Neural cell (in vitro differentiated cells): ENCODE data around the gene MANEA. TPM values are rescaled to one million over a fixed set of nuclear protein-coding genes. Genes with fewer than 3 reads are reported as not detected.
"Not testable (repeated sequence)": the region's sequence is repeated elsewhere in the genome, so short reads cannot be mapped to it uniquely, and the experiment has no call there.

Experiments
- H2AFZ ChIP-seq: fragments of 200-600, 300-800 bp; sonication (generic), shearing (Covaris generic); 2 replicates; pipeline ENCODE4 v1.6.0; 2014; ENCODE audit warnings: low read depth, mild to moderate bottlenecking, antibody characterized with exemption, low read length, moderate library complexity
- H3F3A ChIP-seq: fragments of 200-600 bp; shearing (Covaris generic); 2 replicates; pipeline ENCODE4 v1.6.1; 2016; ENCODE audit warnings: mild to moderate bottlenecking, moderate library complexity, mixed read lengths, antibody characterized with exemption, low read length; ENCODE audit not compliant: insufficient read depth, poor library complexity, severe bottlenecking
- H3K27ac ChIP-seq: fragments of 200-600, 300-800 bp; sonication (generic), shearing (Covaris generic); 2 replicates; pipeline ENCODE4 v1.5.1; 2014; ENCODE audit warnings: mild to moderate bottlenecking, low read length, moderate library complexity
- H3K27me3 ChIP-seq: fragments of 300-800, 200-600 bp; sonication (generic), shearing (Covaris generic); 2 replicates; pipeline ENCODE4 v1.6.0; 2014; ENCODE audit warnings: mild to moderate bottlenecking, low read depth, low read length, moderate library complexity; ENCODE audit not compliant: insufficient read depth
- H3K36me3 ChIP-seq: fragments of 300-800, 200-600 bp; sonication (generic), shearing (Covaris generic); 2 replicates; pipeline ENCODE4 v1.5.1; 2014; ENCODE audit warnings: mild to moderate bottlenecking, antibody characterized with exemption, low read length, moderate library complexity; ENCODE audit not compliant: insufficient read depth
- H3K4me2 ChIP-seq: fragments of 300-800, 200-600 bp; sonication (generic), shearing (Covaris generic); 2 replicates; pipeline ENCODE4 v1.6.0; 2014; ENCODE audit warnings: mild to moderate bottlenecking, low read length
- H3K4me3 ChIP-seq: fragments of 300-800, 200-600 bp; sonication (generic), shearing (Covaris generic); 2 replicates; pipeline ENCODE4 v1.5.1; 2014; ENCODE audit warnings: mild to moderate bottlenecking, low read length, moderate library complexity
- H3K79me2 ChIP-seq: fragments of 200-600 bp; shearing (Covaris generic); replicated peaks from 2 replicates; pipeline ENCODE4 v1.6.0; 2014; ENCODE audit warnings: mild to moderate bottlenecking, low read length, moderate library complexity; ENCODE audit not compliant: insufficient read depth
- H3K9ac ChIP-seq: fragments of 300-800, 200-600 bp; sonication (generic), shearing (Covaris generic); 2 replicates; pipeline ENCODE4 v1.6.1; 2016; ENCODE audit warnings: mild to moderate bottlenecking, low read length, mixed read lengths
- H3K9me2 ChIP-seq: fragments of 200-600 bp; shearing (Covaris generic); 2 replicates; pipeline ENCODE4 v1.6.1; 2016; ENCODE audit warnings: mild to moderate bottlenecking, low read length, mixed read lengths; ENCODE audit not compliant: insufficient read depth
- H3K9me3 ChIP-seq: fragments of 200-600, 300-800 bp; sonication (generic), shearing (Covaris generic); 2 replicates; pipeline ENCODE4 v1.6.1; 2016; ENCODE audit warnings: mild to moderate bottlenecking, mixed run types, low read length, moderate library complexity, mixed read lengths
- H4K20me1 ChIP-seq: fragments of 200-600 bp; shearing (Covaris generic); 2 replicates; pipeline ENCODE4 v1.6.1; 2016; ENCODE audit warnings: mild to moderate bottlenecking, mixed run types; ENCODE audit not compliant: insufficient read depth
- EP300 ChIP-seq: fragments of 450-650 bp; conservative IDR thresholded peaks from 2 replicates; pipeline ENCODE4 v1.6.1; 2014; ENCODE audit warnings: antibody characterized with exemption, mild to moderate bottlenecking, moderate library complexity; ENCODE audit not compliant: poor library complexity, severe bottlenecking
- EZH2 ChIP-seq: fragments of 200-600, 300-800 bp; shearing (Covaris generic), sonication (generic); IDR thresholded peaks from 2 replicates; pipeline ENCODE4 v1.6.1; 2014; ENCODE audit warnings: antibody characterized with exemption, low read length, borderline replicate concordance, mild to moderate bottlenecking; ENCODE audit not compliant: insufficient read depth, poor library complexity, severe bottlenecking
- MXI1 ChIP-seq: fragments of 450-650 bp; conservative IDR thresholded peaks from 2 replicates; pipeline ENCODE4 v1.6.1; 2014; ENCODE audit warnings: antibody characterized with exemption, mild to moderate bottlenecking; ENCODE audit not compliant: poor library complexity, severe bottlenecking
- POLR2AphosphoS5 ChIP-seq: IDR thresholded peaks from 2 replicates; pipeline ENCODE4 v1.6.1; 2012
- RAD21 ChIP-seq: fragments of 450-650 bp; conservative IDR thresholded peaks from 2 replicates; pipeline ENCODE4 v1.6.1; 2014; ENCODE audit warnings: antibody characterized with exemption, mild to moderate bottlenecking, moderate library complexity
- SMC3 ChIP-seq: fragments of 450-650 bp; conservative IDR thresholded peaks from 2 replicates; pipeline ENCODE4 v1.6.1; 2014; ENCODE audit warnings: antibody characterized with exemption, mild to moderate bottlenecking, moderate library complexity; ENCODE audit not compliant: poor library complexity
- TAF1 ChIP-seq: IDR thresholded peaks from 2 replicates; pipeline ENCODE4 v1.6.1; 2012; ENCODE audit warnings: low read depth
- polyA plus RNA-seq: library from polyadenylated mRNA; depleted of rRNA; stranded (reverse); fragments of >200 nt; gene quantifications from 2 replicates; pipeline ENCODE4 v1.2.3, GENCODE V29; 2014
- TF ChIP-seq, protein P1 (sequence below): fragments of 450-650 bp; IDR thresholded peaks from 2 replicates; pipeline ENCODE4 v1.5.1; 2014; ENCODE audit warnings: antibody characterized with exemption, mild to moderate bottlenecking, moderate library complexity; ENCODE audit not compliant: poor library complexity, severe bottlenecking
- TF ChIP-seq, protein P2 (sequence below): IDR thresholded peaks from 2 replicates; pipeline ENCODE4 v1.6.1; 2012; ENCODE audit warnings: borderline replicate concordance

The MANEA gene
- polyA plus RNA-seq, 1 donor from 2014 or later, result 7.9 TPM

GRCh38 chr6:95551678-95552324 lies 25.5 kb upstream of the MANEA start:
- H3K9ac ChIP-seq, result no peak overlapping the region
- H3K4me2 ChIP-seq, result no peak overlapping the region
- TF ChIP-seq POLR2AphosphoS5, result no peak
- no peak for TF ChIP-seq EZH2
- TF ChIP-seq RAD21, result no peak
- TF ChIP-seq EP300, result no peak
- no peak for TF ChIP-seq SMC3
- TF ChIP-seq, protein P1, sequence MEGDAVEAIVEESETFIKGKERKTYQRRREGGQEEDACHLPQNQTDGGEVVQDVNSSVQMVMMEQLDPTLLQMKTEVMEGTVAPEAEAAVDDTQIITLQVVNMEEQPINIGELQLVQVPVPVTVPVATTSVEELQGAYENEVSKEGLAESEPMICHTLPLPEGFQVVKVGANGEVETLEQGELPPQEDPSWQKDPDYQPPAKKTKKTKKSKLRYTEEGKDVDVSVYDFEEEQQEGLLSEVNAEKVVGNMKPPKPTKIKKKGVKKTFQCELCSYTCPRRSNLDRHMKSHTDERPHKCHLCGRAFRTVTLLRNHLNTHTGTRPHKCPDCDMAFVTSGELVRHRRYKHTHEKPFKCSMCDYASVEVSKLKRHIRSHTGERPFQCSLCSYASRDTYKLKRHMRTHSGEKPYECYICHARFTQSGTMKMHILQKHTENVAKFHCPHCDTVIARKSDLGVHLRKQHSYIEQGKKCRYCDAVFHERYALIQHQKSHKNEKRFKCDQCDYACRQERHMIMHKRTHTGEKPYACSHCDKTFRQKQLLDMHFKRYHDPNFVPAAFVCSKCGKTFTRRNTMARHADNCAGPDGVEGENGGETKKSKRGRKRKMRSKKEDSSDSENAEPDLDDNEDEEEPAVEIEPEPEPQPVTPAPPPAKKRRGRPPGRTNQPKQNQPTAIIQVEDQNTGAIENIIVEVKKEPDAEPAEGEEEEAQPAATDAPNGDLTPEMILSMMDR, result no peak
- TF ChIP-seq, protein P2, sequence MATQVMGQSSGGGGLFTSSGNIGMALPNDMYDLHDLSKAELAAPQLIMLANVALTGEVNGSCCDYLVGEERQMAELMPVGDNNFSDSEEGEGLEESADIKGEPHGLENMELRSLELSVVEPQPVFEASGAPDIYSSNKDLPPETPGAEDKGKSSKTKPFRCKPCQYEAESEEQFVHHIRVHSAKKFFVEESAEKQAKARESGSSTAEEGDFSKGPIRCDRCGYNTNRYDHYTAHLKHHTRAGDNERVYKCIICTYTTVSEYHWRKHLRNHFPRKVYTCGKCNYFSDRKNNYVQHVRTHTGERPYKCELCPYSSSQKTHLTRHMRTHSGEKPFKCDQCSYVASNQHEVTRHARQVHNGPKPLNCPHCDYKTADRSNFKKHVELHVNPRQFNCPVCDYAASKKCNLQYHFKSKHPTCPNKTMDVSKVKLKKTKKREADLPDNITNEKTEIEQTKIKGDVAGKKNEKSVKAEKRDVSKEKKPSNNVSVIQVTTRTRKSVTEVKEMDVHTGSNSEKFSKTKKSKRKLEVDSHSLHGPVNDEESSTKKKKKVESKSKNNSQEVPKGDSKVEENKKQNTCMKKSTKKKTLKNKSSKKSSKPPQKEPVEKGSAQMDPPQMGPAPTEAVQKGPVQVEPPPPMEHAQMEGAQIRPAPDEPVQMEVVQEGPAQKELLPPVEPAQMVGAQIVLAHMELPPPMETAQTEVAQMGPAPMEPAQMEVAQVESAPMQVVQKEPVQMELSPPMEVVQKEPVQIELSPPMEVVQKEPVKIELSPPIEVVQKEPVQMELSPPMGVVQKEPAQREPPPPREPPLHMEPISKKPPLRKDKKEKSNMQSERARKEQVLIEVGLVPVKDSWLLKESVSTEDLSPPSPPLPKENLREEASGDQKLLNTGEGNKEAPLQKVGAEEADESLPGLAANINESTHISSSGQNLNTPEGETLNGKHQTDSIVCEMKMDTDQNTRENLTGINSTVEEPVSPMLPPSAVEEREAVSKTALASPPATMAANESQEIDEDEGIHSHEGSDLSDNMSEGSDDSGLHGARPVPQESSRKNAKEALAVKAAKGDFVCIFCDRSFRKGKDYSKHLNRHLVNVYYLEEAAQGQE, result no peak
- TF ChIP-seq TAF1, result no peak
- TF ChIP-seq MXI1, result no peak
- no peak overlapping the region for H3K27ac ChIP-seq
- no peaks in the 10 kb centered on the region for H3K9me3 ChIP-seq
- no peaks in the 10 kb centered on the region for H3K36me3 ChIP-seq
- no peaks in the 10 kb centered on the region for H3K9me2 ChIP-seq
- no peaks in the 10 kb centered on the region for H3K27me3 ChIP-seq
- H3F3A ChIP-seq, result no peaks in the 10 kb centered on the region
- H3K4me3 ChIP-seq, result no peak overlapping the region
- H4K20me1 ChIP-seq, result no peaks in the 10 kb centered on the region
- no peak overlapping the region for H2AFZ ChIP-seq
- no peaks in the 10 kb centered on the region for H3K79me2 ChIP-seq

- TF ChIP-seq EZH2 (no peak), SMC3 (no peak), POLR2AphosphoS5 (no peak), RAD21 (no peak), EP300 (no peak), MXI1 (no peak), TAF1 (no peak)
- TF ChIP-seq, protein P1, result no peak
- TF ChIP-seq, protein P2, result no peak
- Histone ChIP-seq H4K20me1 (no peaks in the 10 kb centered on the region), H3K27me3 (no peaks in the 10 kb centered on the region), H3K9me3 (no peaks in the 10 kb centered on the region), H3K79me2 (no peaks in the 10 kb centered on the region), H3F3A (no peaks in the 10 kb centered on the region), H3K4me2 (no peak overlapping the region), H2AFZ (no peak overlapping the region), H3K9ac (no peak overlapping the region), H3K4me3 (no peak overlapping the region), H3K9me2 (no peaks in the 10 kb centered on the region), H3K27ac (no peak overlapping the region), H3K36me3 (no peaks in the 10 kb centered on the region)
Measured at GRCh38 chr6:95553880-95554279, 23.5 kb upstream of the MANEA start.

GRCh38 chr6:95560956-95561355 lies 16.4 kb upstream of the MANEA start:
- not testable (repeated sequence) for H3K9ac ChIP-seq, H4K20me1 ChIP-seq, H3K27ac ChIP-seq, H3K9me3 ChIP-seq, H3K4me2 ChIP-seq, H2AFZ ChIP-seq, H3K79me2 ChIP-seq, H3F3A ChIP-seq, H3K36me3 ChIP-seq, H3K27me3 ChIP-seq, H3K4me3 ChIP-seq, H3K9me2 ChIP-seq
